ENCODE data around the gene NCBP3.

NCBP3 gene

GRCh38 chr17:3768769-3769168 is 77.3 kb downstream of the NCBP3 start:
- Histone ChIP-seq H3K36me3 (ENCODE audit: insufficient read depth, low read length) (no peaks in the 10 kb centered on the region), H3K4me3 (ENCODE audit: low read depth in 1 of 2, low read length in 2 of 2) (no peak overlapping the region), H3K27ac (ENCODE audit: low read length) (peak overlapping the region; percentile 86), H3K27me3 (ENCODE audit: insufficient read depth, low read length, poor library complexity) (no peaks in the 10 kb centered on the region), H3K4me2 (ENCODE audit: insufficient read depth, low read length) (no peak overlapping the region), H3K4me1 (ENCODE audit: insufficient read depth, low read length) (peaks cover 92% of the 10 kb centered on the region), H3K9ac (ENCODE audit: low read depth, low read length) (no peak overlapping the region), H3K79me2 (ENCODE audit: insufficient read depth, low read length) (no peaks in the 10 kb centered on the region), H3K9me3 (ENCODE audit: insufficient read depth, low read length, severe bottlenecking) (no peaks in the 10 kb centered on the region), H2AFZ (ENCODE audit: low read depth, low read length) (no peak overlapping the region), H4K20me1 (ENCODE audit: insufficient read depth, low read length) (no peaks in the 10 kb centered on the region)
- DNase-seq, result peak; percentile 43
- TF ChIP-seq EZH2 (IDR thresholded peaks at IDR 0.05; ENCODE audit: borderline replicate concordance, low read depth, low read length, severe bottlenecking), result no peak
- TF ChIP-seq CTCF (IDR thresholded peaks at IDR 0.05; ENCODE audit: borderline replicate concordance, extremely low read depth, low read length, poor library complexity, severe bottlenecking), result no peak
- no peak for ATAC-seq (ENCODE audit: insufficient read depth, low read depth)

GRCh38 chr17:3768341-3768740 is 77.7 kb downstream of the NCBP3 start:
- ATAC-seq (ENCODE audit: insufficient read depth, low read depth) (no peak), DNase-seq (no peak)
- Histone ChIP-seq H3K4me1 (ENCODE audit: insufficient read depth, low read length) (peaks cover 96% of the 10 kb centered on the region), H3K9me3 (ENCODE audit: insufficient read depth, low read length, severe bottlenecking) (no peaks in the 10 kb centered on the region), H3K4me3 (ENCODE audit: low read depth in 1 of 2, low read length in 2 of 2) (no peak overlapping the region), H4K20me1 (ENCODE audit: insufficient read depth, low read length) (no peaks in the 10 kb centered on the region), H3K79me2 (ENCODE audit: insufficient read depth, low read length) (no peaks in the 10 kb centered on the region), H3K9ac (ENCODE audit: low read depth, low read length) (no peak overlapping the region), H3K27me3 (ENCODE audit: insufficient read depth, low read length, poor library complexity) (no peaks in the 10 kb centered on the region), H2AFZ (ENCODE audit: low read depth, low read length) (no peak overlapping the region), H3K36me3 (ENCODE audit: insufficient read depth, low read length) (no peaks in the 10 kb centered on the region), H3K27ac (ENCODE audit: low read length) (peak overlapping the region; percentile 86), H3K4me2 (ENCODE audit: insufficient read depth, low read length) (no peak overlapping the region)
- TF ChIP-seq CTCF (IDR thresholded peaks at IDR 0.05; ENCODE audit: borderline replicate concordance, extremely low read depth, low read length, poor library complexity, severe bottlenecking) (no peak), EZH2 (IDR thresholded peaks at IDR 0.05; ENCODE audit: borderline replicate concordance, low read depth, low read length, severe bottlenecking) (no peak)

- no peak for ATAC-seq (ENCODE audit: insufficient read depth, low read depth)
- no peak overlapping the region for H3K4me2 ChIP-seq (ENCODE audit: insufficient read depth, low read length)
- no peaks in the 10 kb centered on the region for H3K36me3 ChIP-seq (ENCODE audit: insufficient read depth, low read length)
- H3K9me3 ChIP-seq (ENCODE audit: insufficient read depth, low read length, severe bottlenecking), result no peaks in the 10 kb centered on the region
- H3K27me3 ChIP-seq (ENCODE audit: insufficient read depth, low read length, poor library complexity), result no peaks in the 10 kb centered on the region
- no peaks in the 10 kb centered on the region for H4K20me1 ChIP-seq (ENCODE audit: insufficient read depth, low read length)
- peak; percentile 76 for DNase-seq
- no peak overlapping the region for H2AFZ ChIP-seq (ENCODE audit: low read depth, low read length)
- peak overlapping the region; percentile 98 for H3K27ac ChIP-seq (ENCODE audit: low read length)
- H3K9ac ChIP-seq (ENCODE audit: low read depth, low read length), result no peak overlapping the region
- no peak overlapping the region for H3K4me3 ChIP-seq (ENCODE audit: low read depth in 1 of 2, low read length in 2 of 2)
- TF ChIP-seq CTCF (IDR thresholded peaks at IDR 0.05; ENCODE audit: borderline replicate concordance, extremely low read depth, low read length, poor library complexity, severe bottlenecking) (no peak), EZH2 (IDR thresholded peaks at IDR 0.05; ENCODE audit: borderline replicate concordance, low read depth, low read length, severe bottlenecking) (no peak)
- H3K79me2 ChIP-seq (ENCODE audit: insufficient read depth, low read length), result no peaks in the 10 kb centered on the region
- H3K4me1 ChIP-seq (ENCODE audit: insufficient read depth, low read length), result peaks cover 91% of the 10 kb centered on the region
These were observed 79.3 kb downstream of the NCBP3 start for GRCh38 chr17:3766779-3767178.

- DNase-seq (peak; percentile 39), ATAC-seq (ENCODE audit: insufficient read depth, low read depth) (no peak)
- no peaks in the 10 kb centered on the region for H4K20me1 ChIP-seq (ENCODE audit: insufficient read depth, low read length)
- TF ChIP-seq CTCF (IDR thresholded peaks at IDR 0.05; ENCODE audit: borderline replicate concordance, extremely low read depth, low read length, poor library complexity, severe bottlenecking) (no peak), EZH2 (IDR thresholded peaks at IDR 0.05; ENCODE audit: borderline replicate concordance, low read depth, low read length, severe bottlenecking) (no peak)
- no peak overlapping the region for H2AFZ ChIP-seq (ENCODE audit: low read depth, low read length)
- H3K9ac ChIP-seq (ENCODE audit: low read depth, low read length), result peak overlapping the region; percentile 53
- H3K27me3 ChIP-seq (ENCODE audit: insufficient read depth, low read length, poor library complexity), result no peaks in the 10 kb centered on the region
- peaks cover 83% of the 10 kb centered on the region for H3K4me1 ChIP-seq (ENCODE audit: insufficient read depth, low read length)
- no peak overlapping the region; a peak in 1 of 4 replicates for H3K4me3 ChIP-seq (ENCODE audit: low read depth in 1 of 2, low read length in 2 of 2)
- H3K4me2 ChIP-seq (ENCODE audit: insufficient read depth, low read length), result peak overlapping the region; percentile 48
- H3K9me3 ChIP-seq (ENCODE audit: insufficient read depth, low read length, severe bottlenecking), result no peaks in the 10 kb centered on the region
- peak overlapping the region; percentile 98 for H3K27ac ChIP-seq (ENCODE audit: low read length)
- no peaks in the 10 kb centered on the region for H3K79me2 ChIP-seq (ENCODE audit: insufficient read depth, low read length)
- H3K36me3 ChIP-seq (ENCODE audit: insufficient read depth, low read length), result no peaks in the 10 kb centered on the region
These were observed 80.1 kb downstream of the NCBP3 start for GRCh38 chr17:3765981-3766380.

All from DND-41 (cell line).